Neural crest cell (in vitro differentiated cells): ENCODE data around the gene PEX19. TPM values are rescaled to one million over a fixed set of nuclear protein-coding genes. Genes with fewer than 3 reads are reported as not detected.

Experiments
- DNase-seq: peaks from one replicate; pipeline ENCODE4 v3.0.0; 2021; ENCODE audit warnings: low read depth, mixed read lengths, low spot score
- H3K27ac Mint-ChIP-seq: one replicate; pipeline ENCODE4 v1.8.0; 2021; ENCODE audit warnings: mild to moderate bottlenecking, mixed read lengths; ENCODE audit not compliant: unreplicated experiment
- H3K27me3 Mint-ChIP-seq: 2 replicates; pipeline ENCODE4 v1.8.0; 2021; ENCODE audit warnings: low read depth, mild to moderate bottlenecking, mixed read lengths
- H3K36me3 Mint-ChIP-seq: 2 replicates; pipeline ENCODE4 v1.8.0; 2021; ENCODE audit warnings: low read depth, mild to moderate bottlenecking, mixed read lengths
- H3K4me1 Mint-ChIP-seq: 2 replicates; pipeline ENCODE4 v1.8.0; 2021; ENCODE audit warnings: mixed read lengths
- H3K4me3 Mint-ChIP-seq: one replicate; pipeline ENCODE4 v1.8.0; 2021; ENCODE audit warnings: mild to moderate bottlenecking, mixed read lengths
- H3K9me3 Mint-ChIP-seq: 2 replicates; pipeline ENCODE4 v1.8.0; 2021; ENCODE audit warnings: mixed read lengths
- CTCF ChIP-seq: fragments of 200-600 bp; sonication (generic); conservative IDR thresholded peaks from 2 replicates; pipeline ENCODE4 v1.5.0; 2021; ENCODE audit warnings: antibody characterized with exemption, mild to moderate bottlenecking
- long read RNA-seq: library from polyadenylated mRNA; unstranded; transcript quantifications from one replicate; pipeline ENCODE4 v2.0.0, GENCODE V29; 2020
- total RNA-seq: library from RNA; stranded (reverse); gene quantifications from 2 replicates; pipeline ENCODE4 v1.2.1, GENCODE V29; 2021

Gene PEX19
- total RNA-seq = 85.5 and 87.4 TPM in 2 replicates
- long read RNA-seq, transcript PEX19-201 (8 exons, 3,661 nt) = major isoform, 162 of 195 reads
- long read RNA-seq, transcript PEX19-205 (7 exons, 3,504 nt) = minor isoform, 17 of 195 reads
- long read RNA-seq, partial matches to known transcripts = 5 of 195 reads
- long read RNA-seq, other reads (novel, unspliced or antisense) = 9 of 195 reads

- peak; percentile 93 for DNase-seq
- peaks cover 24% of the 10 kb centered on the region for H3K4me1 Mint-ChIP-seq
- H3K4me3 Mint-ChIP-seq = peak within 1 kb of the TSS; percentile 99
- no peak for TF ChIP-seq CTCF
- H3K9me3 Mint-ChIP-seq = no peaks in the 10 kb centered on the region
- H3K27ac Mint-ChIP-seq = peak within 1 kb of the TSS; percentile 83
- H3K27me3 Mint-ChIP-seq = no peaks in the 10 kb centered on the region
- peaks cover 7% of the 10 kb centered on the region for H3K36me3 Mint-ChIP-seq
Measured at GRCh38 chr1:160284782-160285344, at the start of gene PEX19. Gene PEX19 (minus strand): TSS chr1:160285133. CDS start chr1:160285124, 9 bp downstream.

- Mint-ChIP-seq H3K27me3 (no peaks in the 10 kb centered on the region), H3K36me3 (peaks cover 6% of the 10 kb centered on the region), H3K4me1 (peaks cover 20% of the 10 kb centered on the region), H3K27ac (no peak overlapping the region), H3K4me3 (no peak overlapping the region), H3K9me3 (no peaks in the 10 kb centered on the region)
- TF ChIP-seq CTCF = no peak
- no peak for DNase-seq
Measured at GRCh38 chr1:160332516-160332915, 47.6 kb upstream of the PEX19 start.

- no peak overlapping the region for H3K4me3 Mint-ChIP-seq
- peaks cover 20% of the 10 kb centered on the region for H3K4me1 Mint-ChIP-seq
- no peak overlapping the region for H3K27ac Mint-ChIP-seq
- no peak for DNase-seq
- no peaks in the 10 kb centered on the region for H3K27me3 Mint-ChIP-seq
- no peaks in the 10 kb centered on the region for H3K9me3 Mint-ChIP-seq
- H3K36me3 Mint-ChIP-seq = peaks cover 14% of the 10 kb centered on the region
- no peak for TF ChIP-seq CTCF
Measured at GRCh38 chr1:160330119-160330518, 45.2 kb upstream of the PEX19 start.

GRCh38 chr1:160328184-160328583 is 43.3 kb upstream of the PEX19 start:
- peak overlapping the region; percentile 93 for H3K27ac Mint-ChIP-seq
- H3K4me1 Mint-ChIP-seq = peaks cover 20% of the 10 kb centered on the region
- peak overlapping the region; percentile 31 for H3K4me3 Mint-ChIP-seq
- H3K36me3 Mint-ChIP-seq = peaks cover 18% of the 10 kb centered on the region
- H3K9me3 Mint-ChIP-seq = no peaks in the 10 kb centered on the region
- H3K27me3 Mint-ChIP-seq = no peaks in the 10 kb centered on the region
- TF ChIP-seq CTCF = no peak
- no peak for DNase-seq

- H3K4me3 Mint-ChIP-seq = no peak overlapping the region
- H3K27ac Mint-ChIP-seq = no peak overlapping the region
- DNase-seq = no peak
- H3K27me3 Mint-ChIP-seq = no peaks in the 10 kb centered on the region
- peaks cover 20% of the 10 kb centered on the region for H3K4me1 Mint-ChIP-seq
- TF ChIP-seq CTCF = no peak
- peaks cover 26% of the 10 kb centered on the region for H3K36me3 Mint-ChIP-seq
- H3K9me3 Mint-ChIP-seq = no peaks in the 10 kb centered on the region
Measured at GRCh38 chr1:160326418-160326817, 41.5 kb upstream of the PEX19 start.
